Measurements from ENCODE around the gene CFAP206.

Gene CFAP206

GRCh38 chr6:87407901-87408720 lies at the start of gene CFAP206:
TSS of gene CFAP206 (plus strand) at chr6:87407972. CDS start at chr6:87409840, 1,868 bp downstream.
- DNase-seq = peak; percentile 84

- no peak for DNase-seq
Observed at GRCh38 chr6:87364602-87365252, 43.0 kb upstream of the CFAP206 start.

GRCh38 chr6:87366072-87366827 lies 41.5 kb upstream of the CFAP206 start:
- DNase-seq = no peak

GRCh38 chr6:87366899-87367298 lies 40.9 kb upstream of the CFAP206 start:
- DNase-seq = no peak

GRCh38 chr6:87373377-87373776 lies 34.4 kb upstream of the CFAP206 start:
- DNase-seq = no peak

GRCh38 chr6:87375315-87375714 lies 32.5 kb upstream of the CFAP206 start:
- DNase-seq = no peak

- DNase-seq = no peak
Observed at GRCh38 chr6:87376643-87377042, 31.1 kb upstream of the CFAP206 start.

GRCh38 chr6:87378947-87379346 lies 28.8 kb upstream of the CFAP206 start:
- DNase-seq = no peak

- DNase-seq = no peak
Observed at GRCh38 chr6:87382861-87383260, 24.9 kb upstream of the CFAP206 start.

- DNase-seq = no peak
Observed at GRCh38 chr6:87384038-87384437, 23.7 kb upstream of the CFAP206 start.

GRCh38 chr6:87384449-87384848 lies 23.3 kb upstream of the CFAP206 start:
- no peak for DNase-seq

GRCh38 chr6:87391334-87391733 lies 16.4 kb upstream of the CFAP206 start:
- DNase-seq = no peak

GRCh38 chr6:87393026-87393622 lies 14.6 kb upstream of the CFAP206 start:
- DNase-seq = no peak

GRCh38 chr6:87395431-87395830 lies 12.3 kb upstream of the CFAP206 start:
- no peak for DNase-seq

- DNase-seq = peak; percentile 25
Observed at GRCh38 chr6:87396595-87397392, 11.0 kb upstream of the CFAP206 start.

GRCh38 chr6:87397656-87398055 lies 10.1 kb upstream of the CFAP206 start:
- no peak for DNase-seq

- no peak for DNase-seq
Observed at GRCh38 chr6:87401832-87402231, 5.9 kb upstream of the CFAP206 start.

GRCh38 chr6:87407561-87407900 lies 241 bp upstream of the CFAP206 start:
- no peak for DNase-seq

GRCh38 chr6:87408721-87409155 lies 966 bp downstream of the CFAP206 start:
- no peak for DNase-seq

- no peak for DNase-seq
Observed at GRCh38 chr6:87419266-87419665, 11.5 kb downstream of the CFAP206 start.

GRCh38 chr6:87420360-87420759 lies 12.6 kb downstream of the CFAP206 start:
- DNase-seq = no peak

- DNase-seq = no peak
Observed at GRCh38 chr6:87421576-87421975, 13.8 kb downstream of the CFAP206 start.

Measured in CD4-positive, alpha-beta T cell treated with Interleukin-15 for 1 hour (primary cell).